Measurements from ENCODE around the gene RNF6. TPM values are rescaled to one million over a fixed set of nuclear protein-coding genes. Genes with fewer than 3 reads are reported as not detected.
"Not testable (repeated sequence)": the region's sequence is repeated elsewhere in the genome, so short reads cannot be mapped to it uniquely, and the experiment has no call there.

RNF6 gene
- 23.7 and 26.5 TPM in 2 replicates for total RNA-seq

GRCh38 chr13:26221721-26222519 lies at the start of gene RNF6:
Gene RNF6, minus strand, starts transcription at chr13:26222314. Its CDS starts 2,665 bp downstream, at chr13:26219649.
- DNase-seq (ENCODE audit: extremely low read depth, low read depth, low spot score): peak; percentile 98

GRCh38 chr13:26270707-26271106 lies 48.6 kb upstream of the RNF6 start:
- DNase-seq (ENCODE audit: extremely low read depth, low read depth, low spot score): no peak

DNA sequence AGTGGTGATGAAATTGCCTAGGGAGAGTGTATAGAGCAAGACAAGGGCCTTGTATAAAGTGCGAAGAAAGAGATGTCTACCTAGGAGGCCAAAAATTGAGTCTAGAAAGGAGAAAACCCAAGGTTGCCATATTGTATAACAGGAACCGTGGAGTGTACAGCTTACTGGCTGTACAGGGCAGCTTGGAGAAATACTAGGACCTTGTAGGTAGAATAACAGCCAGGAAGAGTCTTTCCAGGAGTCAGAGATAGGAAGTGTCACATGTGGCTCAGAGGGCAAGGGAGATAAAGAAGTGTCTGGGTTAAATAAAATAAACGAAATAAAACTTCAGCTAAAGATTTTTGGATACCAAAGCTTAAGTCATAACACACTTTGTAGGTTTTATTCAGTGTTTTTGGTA lies 44.2 kb upstream of the RNF6 start:
- DNase-seq (ENCODE audit: extremely low read depth, low read depth, low spot score): no peak

GRCh38 chr13:26262156-26262555 lies 40.0 kb upstream of the RNF6 start:
- no peak for DNase-seq (ENCODE audit: extremely low read depth, low read depth, low spot score)

DNA sequence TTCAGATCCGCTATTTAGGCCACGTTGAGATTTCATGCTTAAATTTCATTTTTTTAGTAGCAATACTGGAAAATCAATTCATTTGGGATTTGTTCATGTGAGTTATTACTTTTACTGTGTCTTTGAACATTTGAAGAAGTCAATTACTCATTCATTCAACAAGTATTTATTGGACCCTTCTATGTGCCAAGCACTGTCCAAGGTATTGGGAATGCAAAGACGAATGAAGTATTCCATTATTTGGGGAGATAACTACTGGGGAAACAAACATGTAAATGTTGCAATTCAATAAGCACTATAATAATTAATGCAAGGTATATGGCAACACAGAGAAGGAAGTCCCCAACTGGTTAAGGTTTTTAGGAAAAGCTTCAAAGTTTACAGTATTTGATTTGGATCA lies 37.5 kb upstream of the RNF6 start:
- DNase-seq (ENCODE audit: extremely low read depth, low read depth, low spot score): no peak

DNA sequence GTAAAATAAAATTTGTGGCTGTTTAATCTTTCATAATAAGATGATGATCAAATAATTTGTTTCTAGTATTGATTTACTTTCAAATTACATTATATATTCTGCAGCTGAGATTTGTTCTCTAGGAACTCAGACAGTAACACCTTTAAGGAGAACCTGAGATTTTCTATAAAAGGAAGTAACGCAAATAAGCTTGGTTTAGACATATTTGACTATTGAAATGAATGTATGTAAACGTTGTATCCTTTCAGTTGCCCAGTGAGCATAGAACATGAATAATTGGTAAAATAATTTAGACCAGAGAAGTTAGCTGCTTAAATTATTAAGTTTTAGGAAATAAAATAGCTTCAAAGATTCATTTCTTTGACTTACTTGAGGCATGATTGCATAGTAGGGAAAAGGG lies 34.9 kb upstream of the RNF6 start:
- no peak for DNase-seq (ENCODE audit: extremely low read depth, low read depth, low spot score)

DNA sequence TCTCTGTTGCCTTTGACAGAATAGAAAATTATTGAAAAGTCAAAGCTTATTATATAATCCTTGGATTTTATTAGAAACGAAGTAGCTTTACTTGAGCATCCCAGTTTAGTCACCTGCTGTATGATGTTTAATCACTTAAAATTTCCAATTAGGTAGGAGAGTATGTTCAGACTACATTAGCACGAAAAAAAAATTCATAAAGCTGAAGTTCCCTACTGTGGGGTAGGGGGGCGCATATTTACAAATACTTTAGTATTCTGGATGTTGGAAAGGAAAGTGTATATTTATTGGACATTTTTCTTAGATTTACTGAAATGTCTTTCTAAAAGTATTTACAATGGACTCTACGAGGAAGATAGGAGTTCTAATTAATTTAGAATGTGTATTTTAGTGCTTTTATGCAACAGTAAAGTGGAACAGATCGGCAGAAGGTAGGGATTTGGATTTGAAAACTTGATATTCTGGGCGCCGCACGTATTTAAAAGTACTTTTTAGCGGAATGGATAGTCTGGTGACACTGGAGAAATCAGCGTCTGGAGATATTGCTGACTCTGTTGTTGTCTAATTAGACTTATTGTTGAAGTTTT lies 33.7 kb upstream of the RNF6 start:
- no peak for DNase-seq (ENCODE audit: extremely low read depth, low read depth, low spot score)

DNA sequence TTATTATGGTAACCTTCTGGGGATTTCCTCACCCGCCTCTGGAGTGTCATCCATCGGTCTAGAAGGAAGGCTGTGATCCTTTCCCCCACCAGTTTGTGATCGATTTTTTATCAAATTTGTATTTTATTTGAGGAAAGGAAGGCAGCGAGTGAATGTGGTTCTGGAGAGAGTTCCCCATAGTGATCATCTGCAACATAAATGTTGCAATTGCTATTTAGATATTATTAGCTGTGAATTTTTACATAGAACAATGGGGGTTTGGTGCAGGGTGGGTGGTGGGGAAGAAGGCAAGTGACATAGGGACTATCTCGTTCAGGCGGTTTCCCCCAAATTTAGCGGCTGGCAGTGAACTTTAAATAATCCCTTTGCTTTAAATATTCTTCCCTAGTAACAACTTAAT lies 33.0 kb upstream of the RNF6 start:
- DNase-seq (ENCODE audit: extremely low read depth, low read depth, low spot score): no peak

- no peak for DNase-seq (ENCODE audit: extremely low read depth, low read depth, low spot score)
Measured at GRCh38 chr13:26254583-26255111, 32.5 kb upstream of the RNF6 start.

DNA sequence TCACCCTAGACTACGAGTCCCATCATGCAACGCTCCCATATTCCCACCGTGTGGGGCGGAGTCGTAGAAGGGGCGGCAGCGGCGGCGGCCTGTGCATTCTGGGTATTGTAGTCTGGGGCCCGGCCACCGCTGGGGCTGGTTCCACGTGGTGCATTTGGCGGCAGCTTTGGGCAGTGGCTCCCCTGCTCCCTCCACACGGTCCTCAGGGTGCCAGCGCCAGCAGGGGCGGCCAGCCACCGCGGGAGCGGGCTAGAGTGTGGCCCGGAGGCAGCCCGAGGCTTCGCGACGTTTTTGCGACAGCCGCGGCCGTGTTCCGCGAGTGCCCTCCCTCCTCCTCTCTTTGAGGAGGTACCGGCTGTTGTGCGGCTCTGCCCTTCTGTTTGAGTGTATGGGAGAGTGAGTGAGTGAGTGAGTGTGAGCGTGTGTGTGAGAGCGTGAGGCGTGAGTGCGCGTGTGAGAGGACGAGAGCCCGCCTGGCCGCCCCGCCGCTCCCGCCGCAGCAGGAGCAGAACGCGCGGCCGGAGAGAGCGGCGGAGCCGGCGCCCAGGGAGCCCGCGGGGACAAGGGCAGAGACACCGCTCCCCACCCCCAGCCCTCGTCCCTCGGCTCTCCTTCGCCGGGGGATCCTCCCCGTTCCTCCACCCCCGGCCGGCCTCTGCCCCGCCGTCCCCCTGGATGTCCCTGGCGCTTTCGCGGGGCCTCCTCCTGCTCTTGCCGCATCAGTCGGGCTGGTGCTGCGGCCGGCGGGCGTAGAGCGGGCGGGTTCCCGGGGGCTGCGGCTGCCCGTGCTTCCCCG lies 31.9 kb upstream of the RNF6 start, which contains the start of gene CDK8:
Gene CDK8, plus strand, starts transcription at position 343 of the 796 bp plus-strand sequence. CDS start 513 bp downstream, outside the sequence.
- peak; percentile 36 for DNase-seq (ENCODE audit: extremely low read depth, low read depth, low spot score)

DNA sequence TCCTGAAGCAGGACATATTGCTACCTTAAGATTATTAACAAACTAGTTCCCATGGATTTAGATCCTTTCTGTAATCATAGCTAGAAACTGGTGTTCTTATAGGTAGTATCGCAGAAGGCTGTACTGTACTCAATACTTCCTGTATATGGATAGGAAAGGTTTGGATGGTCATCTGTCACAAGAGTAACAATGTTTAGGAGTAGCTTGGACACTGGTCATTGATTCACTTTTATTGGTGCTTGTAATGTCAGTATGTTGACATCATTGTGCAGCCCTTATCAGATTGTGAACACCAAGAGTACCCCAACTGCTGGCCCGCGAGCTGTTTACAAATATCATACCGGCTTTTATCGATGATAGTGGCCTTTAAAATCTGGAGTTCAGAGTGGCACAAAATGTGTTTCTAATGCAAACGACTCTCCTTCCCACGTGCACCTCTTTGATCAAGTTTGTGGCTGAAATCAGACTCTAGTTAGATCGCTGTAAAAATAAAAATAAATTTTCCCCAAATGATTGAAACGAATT lies 31.2 kb upstream of the RNF6 start:
- no peak for DNase-seq (ENCODE audit: extremely low read depth, low read depth, low spot score)

- DNase-seq (ENCODE audit: extremely low read depth, low read depth, low spot score): not testable (repeated sequence)
Measured at GRCh38 chr13:26252006-26252405, 29.9 kb upstream of the RNF6 start.

- DNase-seq (ENCODE audit: extremely low read depth, low read depth, low spot score): no peak
Measured at GRCh38 chr13:26249551-26249950, 27.4 kb upstream of the RNF6 start.

GRCh38 chr13:26247608-26248007 lies 25.5 kb upstream of the RNF6 start:
- DNase-seq (ENCODE audit: extremely low read depth, low read depth, low spot score): no peak

GRCh38 chr13:26247011-26247410 lies 24.9 kb upstream of the RNF6 start:
- no peak for DNase-seq (ENCODE audit: extremely low read depth, low read depth, low spot score)

DNA sequence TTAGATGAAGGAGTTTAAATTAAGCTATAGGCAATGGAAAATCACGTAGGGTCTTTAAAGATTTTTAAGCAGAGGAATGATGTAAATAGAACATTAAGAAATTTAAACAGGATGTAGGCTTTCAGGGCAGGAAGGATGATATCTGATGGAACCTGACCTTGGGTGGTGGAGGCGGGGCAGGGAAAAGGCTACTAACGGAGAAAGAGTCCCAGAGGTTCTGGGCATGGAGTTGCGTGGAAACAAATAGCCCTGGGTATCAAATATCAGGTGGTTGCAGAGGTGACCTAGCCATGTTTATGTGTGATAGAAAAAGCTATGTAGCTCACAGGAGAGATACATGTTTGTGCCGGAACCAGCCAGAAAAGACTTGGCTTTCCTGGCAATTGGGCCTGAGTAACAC lies 24.0 kb upstream of the RNF6 start:
- DNase-seq (ENCODE audit: extremely low read depth, low read depth, low spot score): no peak

- DNase-seq (ENCODE audit: extremely low read depth, low read depth, low spot score): no peak
Measured at GRCh38 chr13:26236296-26236695, 14.2 kb upstream of the RNF6 start.

- DNase-seq (ENCODE audit: extremely low read depth, low read depth, low spot score): no peak
Measured at GRCh38 chr13:26230703-26231102, 8.6 kb upstream of the RNF6 start.

DNA sequence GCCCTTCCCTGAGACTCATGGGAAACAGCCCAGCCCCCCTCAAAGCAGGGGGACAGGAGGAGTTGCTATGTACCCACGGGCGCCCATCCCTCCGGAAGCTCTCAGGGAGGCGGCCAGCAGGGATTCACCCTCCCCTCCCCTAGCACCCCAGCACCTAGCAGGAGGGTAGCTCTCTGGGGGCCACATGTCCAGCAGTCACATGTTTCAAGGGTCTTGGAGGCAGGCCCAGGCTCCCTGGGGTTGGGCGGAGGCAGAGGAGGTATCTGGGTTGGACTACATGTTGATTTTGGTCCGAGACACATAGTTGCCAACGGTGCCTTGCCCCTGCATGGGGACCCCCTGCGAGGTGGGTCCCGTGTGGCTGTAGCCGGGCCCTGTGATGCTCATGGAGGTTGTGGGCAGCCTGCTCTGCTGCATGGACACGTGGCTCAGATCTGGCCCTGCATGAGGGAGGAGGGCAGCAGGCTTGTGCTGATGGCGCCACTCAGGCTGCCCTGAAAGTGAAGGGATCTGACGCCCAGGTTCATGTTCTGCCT lies 7.0 kb upstream of the RNF6 start:
- no peak for DNase-seq (ENCODE audit: extremely low read depth, low read depth, low spot score)

- DNase-seq (ENCODE audit: extremely low read depth, low read depth, low spot score): no peak
Measured at GRCh38 chr13:26228096-26228495, 6.0 kb upstream of the RNF6 start.
